Endothelial cell of umbilical vein (primary cell): Measurements from ENCODE around the gene LRRC39. TPM values are rescaled to one million over a fixed set of nuclear protein-coding genes. Genes with fewer than 3 reads are reported as not detected.
"Not testable (repeated sequence)": the region's sequence is repeated elsewhere in the genome, so short reads cannot be mapped to it uniquely, and the experiment has no call there.

Experiments used
- BruUV-seq: library from RNA; stranded (reverse); fragments of 400-500 nt; replicated peaks from 2 replicates; lab custom pipeline; 2021; lab: Mats Ljungman, UMichigan
- CTCF ChIA-PET: fragments of 300-600, 350-600 bp; sonication (Branson Sonifier 250); formaldehyde crosslinking; loops from one replicate; lab custom pipeline; 2021; ENCODE audit warnings: antibody characterized with exemption, inconsistent platforms; lab: Charles Lee
- POLR2A ChIA-PET: fragments of 300-600, 350-600 bp; sonication (Branson Sonifier 250); formaldehyde crosslinking; loops from one replicate; lab custom pipeline; 2021; ENCODE audit warnings: antibody characterized with exemption, inconsistent platforms; lab: Charles Lee
- DNase-seq: peaks from one replicate; pipeline ENCODE4 v3.0.0-alpha.2; 2011; ENCODE audit warnings: low read depth, low spot score
- FAIRE-seq: peaks from 2 replicates; lab custom pipeline; 2011; peaks lifted over from hg19 to GRCh38; lab: Jason Lieb, UNC
- H2AFZ ChIP-seq: 2 replicates; pipeline ENCODE4 v1.6.0; 2012; ENCODE audit warnings: low read depth, low read length, control low read depth, inconsistent platforms
- H3K27ac ChIP-seq: 2 replicates; pipeline ENCODE4 v1.5.1; 2011; ENCODE audit warnings: low read depth, mild to moderate bottlenecking, control low read depth, low read length, moderate library complexity; ENCODE audit not compliant: insufficient read depth
- H3K27me3 ChIP-seq, 2 experiments: 2 replicates each; pipeline versions ENCODE4 v1.6.0 to v1.6.1; 2011; ENCODE audit warnings: low read length in 2 of 2, mixed read lengths in 1 of 2; ENCODE audit not compliant: control insufficient read depth in 2 of 2, insufficient read depth in 2 of 2
- H3K36me3 ChIP-seq, 2 experiments: 2 replicates in 1 of 2; 3 replicates in 1 of 2; pipeline ENCODE4 v1.5.1; 2011; ENCODE audit warnings: low read length in 2 of 2, mild to moderate bottlenecking in 1 of 2, moderate library complexity in 1 of 2; ENCODE audit not compliant: control insufficient read depth in 2 of 2, insufficient read depth in 2 of 2; ENCODE audit errors: extremely low read depth in 1 of 2
- H3K4me1 ChIP-seq: 3 replicates; pipeline ENCODE4 v1.5.1; 2011; ENCODE audit warnings: mild to moderate bottlenecking, low read length; ENCODE audit not compliant: control insufficient read depth, insufficient read depth; ENCODE audit errors: extremely low read depth
- H3K4me2 ChIP-seq: 2 replicates; pipeline ENCODE4 v1.6.1; 2011; ENCODE audit warnings: low read length, control low read depth, mixed read lengths; ENCODE audit not compliant: insufficient read depth
- H3K4me3 ChIP-seq, 3 experiments: fragments of 200-600 bp in 1 of 3; sonication (generic), shearing (Covaris generic) in 1 of 3; replicated peaks in 1 of 3; 2 replicates each; pipeline ENCODE4 v1.5.1; 2011 to 2016; ENCODE audit warnings: control low read depth in 3 of 3, low read length in 3 of 3, mild to moderate bottlenecking in 2 of 3, inconsistent platforms in 1 of 3, low read depth in 1 of 3, moderate library complexity in 1 of 3; ENCODE audit not compliant: insufficient read depth in 1 of 3
- H3K79me2 ChIP-seq: 2 replicates; pipeline ENCODE4 v1.6.0; 2012; ENCODE audit warnings: low read length, inconsistent platforms; ENCODE audit not compliant: control insufficient read depth, insufficient read depth
- H3K9ac ChIP-seq: replicated peaks from 2 replicates; pipeline ENCODE3; 2011; ENCODE audit warnings: low read length, control low read depth; ENCODE audit not compliant: insufficient read depth; ENCODE audit errors: extremely low read depth
- H3K9me1 ChIP-seq: replicated peaks from 3 replicates; pipeline ENCODE4 v1.6.0; 2011; ENCODE audit warnings: mild to moderate bottlenecking, low read length; ENCODE audit not compliant: control insufficient read depth, insufficient read depth; ENCODE audit errors: extremely low read depth
- H3K9me3 ChIP-seq: replicated peaks from 2 replicates; pipeline ENCODE4 v1.5.1; 2012; ENCODE audit warnings: low read length, inconsistent platforms; ENCODE audit not compliant: control insufficient read depth, insufficient read depth
- H4K20me1 ChIP-seq: replicated peaks from 2 replicates; pipeline ENCODE3; 2011; ENCODE audit warnings: mild to moderate bottlenecking, low read length; ENCODE audit not compliant: control insufficient read depth, insufficient read depth; ENCODE audit errors: extremely low read depth
- EZH2 ChIP-seq: IDR thresholded peaks from 2 replicates; pipeline ENCODE4 v1.6.1; 2012; ENCODE audit warnings: borderline replicate concordance, low read depth, mild to moderate bottlenecking, moderate library complexity, low read length, inconsistent platforms; ENCODE audit not compliant: severe bottlenecking
- FOS ChIP-seq: IDR thresholded peaks from 2 replicates; pipeline ENCODE4 v1.6.1; 2011; ENCODE audit warnings: mild to moderate bottlenecking, low read length, moderate library complexity, borderline replicate concordance; ENCODE audit not compliant: insufficient read depth
- GATA2 ChIP-seq: IDR thresholded peaks from 2 replicates; pipeline ENCODE4 v1.7.0; 2011; ENCODE audit warnings: low read depth, mild to moderate bottlenecking, moderate library complexity, mixed read lengths, low read length; ENCODE audit not compliant: insufficient read length, insufficient read depth
- JUN ChIP-seq: IDR thresholded peaks from 2 replicates; pipeline ENCODE4 v1.6.1; 2011; ENCODE audit warnings: borderline replicate concordance, low read depth; ENCODE audit not compliant: insufficient read length, insufficient read depth
- MAX ChIP-seq: IDR thresholded peaks from 2 replicates; pipeline ENCODE4 v1.6.1; 2011; ENCODE audit not compliant: insufficient read depth, insufficient read length
- MYC ChIP-seq: IDR thresholded peaks from one replicate; pipeline ENCODE4 v1.6.1; 2011; ENCODE audit warnings: mild to moderate bottlenecking, low read depth, low read length
- POLR2A ChIP-seq: IDR thresholded peaks from 2 replicates; pipeline ENCODE4 v1.6.1; 2012; ENCODE audit warnings: low read depth, mild to moderate bottlenecking, control low read depth, low read length
- POLR2AphosphoS5 ChIP-seq: IDR thresholded peaks from 2 replicates; pipeline ENCODE4 v1.6.1; 2012; ENCODE audit warnings: low read depth, mild to moderate bottlenecking, control low read depth, low read length, moderate library complexity; ENCODE audit not compliant: insufficient read depth
- dilution Hi-C: fragments of 300-500 bp; cut with MboI; formaldehyde crosslinking; loops from one replicate; pipeline ENCODE4 v1.15.0; 2019; ENCODE audit warnings: low sequenced_read_pairs; ENCODE audit not compliant: extremely low pct_ligation_motif_present
- intact Hi-C: fragments of 100-400 bp; cut with micrococcal nuclease; formaldehyde crosslinking; loops from one replicate; pipeline ENCODE4 v1.10.0; 2022
- polyA plus RNA-seq, 4 experiments: library from polyadenylated mRNA; depleted of rRNA in 3 of 4; stranded (reverse) in 3 of 4; unstranded in 1 of 4; fragments of >200 nt; gene quantifications; 2 replicates each; pipeline versions ENCODE4 v1.2.1 to v1.2.3, GENCODE V29; 2011 to 2012; ENCODE audit warnings: missing spikeins in 1 of 4
- total RNA-seq: library from RNA; stranded (reverse); gene quantifications from 2 replicates; pipeline ENCODE4 v1.2.3, GENCODE V29; 2021
- TF ChIP-seq, protein P1 (sequence below), 2 donors: IDR thresholded peaks; 1 replicate in 1 of 2; 2 replicates in 1 of 2; pipeline ENCODE4 v1.5.1; 2011; ENCODE audit warnings: low read length in 2 of 2, mild to moderate bottlenecking in 2 of 2, moderate library complexity in 2 of 2, control low read depth in 1 of 2, inconsistent platforms in 1 of 2, low read depth in 1 of 2; ENCODE audit not compliant: insufficient read depth in 1 of 2; ENCODE audit errors: extremely low read depth in 1 of 2

LRRC39 gene
- total and polyA plus RNA-seq, 2 donors (not counting 3 experiments of a cell fraction or from before 2014, with no cell fraction given), result 0.40 to 0.65 TPM

DNA sequence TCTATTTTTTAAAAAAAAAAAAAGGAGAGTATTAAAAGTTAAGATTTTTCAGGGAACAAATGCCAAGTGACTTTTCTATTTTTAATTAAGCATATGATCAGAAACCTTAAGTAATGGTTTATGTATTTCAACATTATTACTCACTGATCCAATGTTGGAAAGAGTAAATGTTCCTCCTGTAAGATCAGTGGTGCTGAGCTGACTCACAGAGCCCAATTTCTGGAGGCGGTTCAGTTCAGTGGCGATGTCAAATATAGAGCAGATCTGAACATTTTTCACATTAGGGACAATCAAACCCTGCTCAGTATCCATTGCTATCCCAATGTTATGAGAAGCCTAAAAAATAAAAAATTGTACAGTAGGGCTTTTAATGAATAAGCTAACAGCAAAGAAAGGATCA is 28.2 kb upstream of the LRRC39 start:
- no peak for TF ChIP-seq FOS
- no peak for TF ChIP-seq MAX
- TF ChIP-seq, protein P1, sequence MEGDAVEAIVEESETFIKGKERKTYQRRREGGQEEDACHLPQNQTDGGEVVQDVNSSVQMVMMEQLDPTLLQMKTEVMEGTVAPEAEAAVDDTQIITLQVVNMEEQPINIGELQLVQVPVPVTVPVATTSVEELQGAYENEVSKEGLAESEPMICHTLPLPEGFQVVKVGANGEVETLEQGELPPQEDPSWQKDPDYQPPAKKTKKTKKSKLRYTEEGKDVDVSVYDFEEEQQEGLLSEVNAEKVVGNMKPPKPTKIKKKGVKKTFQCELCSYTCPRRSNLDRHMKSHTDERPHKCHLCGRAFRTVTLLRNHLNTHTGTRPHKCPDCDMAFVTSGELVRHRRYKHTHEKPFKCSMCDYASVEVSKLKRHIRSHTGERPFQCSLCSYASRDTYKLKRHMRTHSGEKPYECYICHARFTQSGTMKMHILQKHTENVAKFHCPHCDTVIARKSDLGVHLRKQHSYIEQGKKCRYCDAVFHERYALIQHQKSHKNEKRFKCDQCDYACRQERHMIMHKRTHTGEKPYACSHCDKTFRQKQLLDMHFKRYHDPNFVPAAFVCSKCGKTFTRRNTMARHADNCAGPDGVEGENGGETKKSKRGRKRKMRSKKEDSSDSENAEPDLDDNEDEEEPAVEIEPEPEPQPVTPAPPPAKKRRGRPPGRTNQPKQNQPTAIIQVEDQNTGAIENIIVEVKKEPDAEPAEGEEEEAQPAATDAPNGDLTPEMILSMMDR (IDR thresholded peaks at IDR 0.05; ENCODE audit: extremely low read depth in 1 of 2, insufficient read depth in 1 of 2, low read depth in 1 of 2, low read length in 2 of 2), result no peak
- no peak for TF ChIP-seq POLR2A
- TF ChIP-seq JUN, result no peak
- no peak for TF ChIP-seq GATA2
- TF ChIP-seq POLR2AphosphoS5, result no peak
- TF ChIP-seq MYC, result no peak
- TF ChIP-seq EZH2, result no peak
- dilution Hi-C loops, result no loop called here
- intact Hi-C loops, result no loop called here

GRCh38 chr1:100205593-100205992 is 27.5 kb upstream of the LRRC39 start:
- dilution Hi-C loops, H4K20me1 ChIP-seq, H3K79me2 ChIP-seq, H3K4me2 ChIP-seq, H3K36me3 ChIP-seq, H3K27me3 ChIP-seq, H3K9me1 ChIP-seq, FAIRE-seq, H3K9me3 ChIP-seq, H3K4me1 ChIP-seq, intact Hi-C loops, H3K27ac ChIP-seq, H2AFZ ChIP-seq, H3K9ac ChIP-seq, DNase-seq, CTCF ChIA-PET, H3K4me3 ChIP-seq, BruUV-seq: not testable (repeated sequence)
- POLR2A ChIA-PET, result interaction anchor here (0.6 kb wide), 1 partner anchor 34 kb away, joined by 4 read pairs; no protein-coding TSS in a partner anchor

More for the DNA sequence above, 28.2 kb upstream of the LRRC39 start:
- no peak for DNase-seq
- Histone ChIP-seq H3K79me2 (no peaks in the 10 kb centered on the region), H3K27me3 (no peaks in the 10 kb centered on the region), H3K27ac (no peak overlapping the region), H2AFZ (no peak overlapping the region), H3K36me3 (peaks cover 0 to 2% of the 10 kb centered on the region in 2 experiments), H3K9me1 (no peaks in the 10 kb centered on the region), H3K9ac (no peak overlapping the region), H4K20me1 (no peaks in the 10 kb centered on the region), H3K9me3 (no peaks in the 10 kb centered on the region), H3K4me3 (no peak overlapping the region), H3K4me2 (no peak overlapping the region), H3K4me1 (no peaks in the 10 kb centered on the region)
- FAIRE-seq, result no peak
- POLR2A ChIA-PET, result no interaction called here
- BruUV-seq, result no TSS peak
- CTCF ChIA-PET, result no interaction called here

DNA sequence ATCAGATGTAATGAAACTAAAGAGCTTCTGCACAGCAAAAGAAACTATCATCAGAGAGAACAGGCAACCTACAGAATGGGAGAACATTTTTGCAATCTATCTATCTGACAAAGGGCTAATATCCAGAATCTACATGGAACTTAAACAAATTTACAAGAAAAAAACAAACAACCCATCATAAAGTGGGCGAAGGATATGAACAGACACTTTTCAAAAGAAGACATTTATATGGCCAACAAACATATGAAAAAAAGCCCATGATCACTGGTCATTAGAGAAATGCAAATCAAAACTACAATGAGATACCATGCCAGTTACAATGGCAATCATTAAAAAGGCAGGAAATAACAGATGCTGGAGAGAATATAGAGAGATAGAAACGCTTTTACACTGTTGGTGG is 27.0 kb upstream of the LRRC39 start:
- DNase-seq, H2AFZ ChIP-seq, H3K9ac ChIP-seq, H3K9me1 ChIP-seq, dilution Hi-C loops, H3K4me3 ChIP-seq, FAIRE-seq, H3K4me1 ChIP-seq, H3K79me2 ChIP-seq, H4K20me1 ChIP-seq, H3K4me2 ChIP-seq, H3K9me3 ChIP-seq, BruUV-seq, intact Hi-C loops, H3K27ac ChIP-seq, H3K36me3 ChIP-seq, CTCF ChIA-PET, H3K27me3 ChIP-seq: not testable (repeated sequence)
- POLR2A ChIA-PET, result interaction anchor here (0.6 kb wide), 1 partner anchor 34 kb away, joined by 4 read pairs; no protein-coding TSS in a partner anchor
